Measurements from ENCODE around the gene DPM2.

DPM2 gene

GRCh38 chr9:127955294-127956015 lies 17.8 kb upstream of the DPM2 start:
- peaks cover 45% of the 10 kb centered on the region for H3K4me1 Mint-ChIP-seq
- DNase-seq (ENCODE audit: low spot score in 2 of 2) (peak; percentile 56 to 77), ATAC-seq (ENCODE audit: low read depth) (peak; percentile 97)
- H3K27me3 Mint-ChIP-seq = no peaks in the 10 kb centered on the region
- H3K4me3 Mint-ChIP-seq = peak overlapping the region; percentile 33
- peaks cover 2% of the 10 kb centered on the region for H3K9me3 Mint-ChIP-seq
- peak overlapping the region; percentile 74 for H3K27ac Mint-ChIP-seq
- H3K36me3 Mint-ChIP-seq = peaks cover 17% of the 10 kb centered on the region

GRCh38 chr9:127954831-127955293 lies 17.2 kb upstream of the DPM2 start:
- Mint-ChIP-seq H3K4me1 (peaks cover 39% of the 10 kb centered on the region), H3K9me3 (peaks cover 2% of the 10 kb centered on the region), H3K27ac (peak overlapping the region; percentile 74), H3K36me3 (peaks cover 13% of the 10 kb centered on the region), H3K4me3 (no peak overlapping the region), H3K27me3 (no peaks in the 10 kb centered on the region)
- ATAC-seq (ENCODE audit: low read depth) = no peak
- no peak for DNase-seq (ENCODE audit: low spot score in 2 of 2)

- H3K36me3 Mint-ChIP-seq = peaks cover 8% of the 10 kb centered on the region
- H3K27me3 Mint-ChIP-seq = no peaks in the 10 kb centered on the region
- peaks cover 2% of the 10 kb centered on the region for H3K9me3 Mint-ChIP-seq
- peaks cover 29% of the 10 kb centered on the region for H3K4me1 Mint-ChIP-seq
- peak overlapping the region; percentile 74 for H3K27ac Mint-ChIP-seq
- H3K4me3 Mint-ChIP-seq = no peak overlapping the region
- DNase-seq (ENCODE audit: low spot score in 2 of 2) (no peak), ATAC-seq (ENCODE audit: low read depth) (no peak)
These were observed 16.3 kb upstream of the DPM2 start for GRCh38 chr9:127953768-127954505.

GRCh38 chr9:127953154-127953553 lies 15.5 kb upstream of the DPM2 start:
- Mint-ChIP-seq H3K36me3 (peaks cover 8% of the 10 kb centered on the region), H3K4me3 (no peak overlapping the region), H3K27me3 (no peaks in the 10 kb centered on the region), H3K9me3 (no peaks in the 10 kb centered on the region), H3K4me1 (peaks cover 25% of the 10 kb centered on the region), H3K27ac (no peak overlapping the region)
- DNase-seq (ENCODE audit: low spot score in 2 of 2) (no peak), ATAC-seq (ENCODE audit: low read depth) (no peak)

- peaks cover 18% of the 10 kb centered on the region for H3K4me1 Mint-ChIP-seq
- peak overlapping the region; percentile 85 for H3K27ac Mint-ChIP-seq
- DNase-seq (ENCODE audit: low spot score in 2 of 2) (no peak), ATAC-seq (ENCODE audit: low read depth) (no peak)
- no peaks in the 10 kb centered on the region for H3K9me3 Mint-ChIP-seq
- no peak overlapping the region for H3K4me3 Mint-ChIP-seq
- no peaks in the 10 kb centered on the region for H3K27me3 Mint-ChIP-seq
- peaks cover 5% of the 10 kb centered on the region for H3K36me3 Mint-ChIP-seq
These were observed 13.0 kb upstream of the DPM2 start for GRCh38 chr9:127950513-127951289.

GRCh38 chr9:127949827-127950512 lies 12.3 kb upstream of the DPM2 start:
- ATAC-seq (ENCODE audit: low read depth) = no peak
- H3K4me3 Mint-ChIP-seq = no peak overlapping the region
- H3K36me3 Mint-ChIP-seq = peaks cover 5% of the 10 kb centered on the region
- H3K27me3 Mint-ChIP-seq = no peaks in the 10 kb centered on the region
- no peaks in the 10 kb centered on the region for H3K9me3 Mint-ChIP-seq
- no peak for DNase-seq (ENCODE audit: low spot score in 2 of 2)
- H3K4me1 Mint-ChIP-seq = peaks cover 13% of the 10 kb centered on the region
- H3K27ac Mint-ChIP-seq = peak overlapping the region; percentile 85

GRCh38 chr9:127947841-127948710 lies 10.4 kb upstream of the DPM2 start:
- H3K27ac Mint-ChIP-seq = peak overlapping the region; percentile 36
- peaks cover 8% of the 10 kb centered on the region for H3K36me3 Mint-ChIP-seq
- ATAC-seq (ENCODE audit: low read depth) (no peak), DNase-seq (ENCODE audit: low spot score in 2 of 2) (no peak)
- peaks cover 10% of the 10 kb centered on the region for H3K4me1 Mint-ChIP-seq
- H3K9me3 Mint-ChIP-seq = no peaks in the 10 kb centered on the region
- H3K27me3 Mint-ChIP-seq = no peaks in the 10 kb centered on the region
- no peak overlapping the region for H3K4me3 Mint-ChIP-seq

- Mint-ChIP-seq H3K9me3 (no peaks in the 10 kb centered on the region), H3K4me3 (no peak overlapping the region), H3K36me3 (peaks cover 15% of the 10 kb centered on the region), H3K27ac (no peak overlapping the region), H3K27me3 (no peaks in the 10 kb centered on the region), H3K4me1 (peaks cover 12% of the 10 kb centered on the region)
- no peak for DNase-seq (ENCODE audit: low spot score in 2 of 2)
- ATAC-seq (ENCODE audit: low read depth) = no peak
These were observed 9.1 kb upstream of the DPM2 start for GRCh38 chr9:127946728-127947127.

- Mint-ChIP-seq H3K27ac (no peak overlapping the region), H3K4me3 (no peak overlapping the region), H3K4me1 (peaks cover 12% of the 10 kb centered on the region)
These were observed 8.3 kb upstream of the DPM2 start for GRCh38 chr9:127945942-127946341.

GRCh38 chr9:127945338-127945737 lies 7.7 kb upstream of the DPM2 start:
- H3K4me1 Mint-ChIP-seq = peaks cover 10% of the 10 kb centered on the region
- peak overlapping the region; percentile 28 for H3K27ac Mint-ChIP-seq
- DNase-seq (ENCODE audit: low spot score in 2 of 2) (no peak), ATAC-seq (ENCODE audit: low read depth) (no peak)
- no peaks in the 10 kb centered on the region for H3K9me3 Mint-ChIP-seq
- no peaks in the 10 kb centered on the region for H3K27me3 Mint-ChIP-seq
- no peak overlapping the region for H3K4me3 Mint-ChIP-seq
- peaks cover 15% of the 10 kb centered on the region for H3K36me3 Mint-ChIP-seq

More at GRCh38 chr9:127945942-127946341, 8.3 kb upstream of the DPM2 start:
- DNase-seq (ENCODE audit: low spot score in 2 of 2) (no peak), ATAC-seq (ENCODE audit: low read depth) (no peak)
- H3K9me3 Mint-ChIP-seq = no peaks in the 10 kb centered on the region
- H3K36me3 Mint-ChIP-seq = peaks cover 17% of the 10 kb centered on the region
- no peaks in the 10 kb centered on the region for H3K27me3 Mint-ChIP-seq

- Mint-ChIP-seq H3K36me3 (peaks cover 15% of the 10 kb centered on the region), H3K27me3 (no peaks in the 10 kb centered on the region), H3K4me1 (peaks cover 10% of the 10 kb centered on the region), H3K27ac (peak overlapping the region; percentile 53), H3K9me3 (no peaks in the 10 kb centered on the region), H3K4me3 (no peak overlapping the region)
- no peak for ATAC-seq (ENCODE audit: low read depth)
- DNase-seq (ENCODE audit: low spot score in 2 of 2) = no peak
These were observed 7.0 kb upstream of the DPM2 start for GRCh38 chr9:127944586-127945218.

- Mint-ChIP-seq H3K4me1 (peaks cover 10% of the 10 kb centered on the region), H3K27ac (peak overlapping the region; percentile 68), H3K4me3 (no peak overlapping the region), H3K9me3 (no peaks in the 10 kb centered on the region), H3K36me3 (peaks cover 15% of the 10 kb centered on the region), H3K27me3 (no peaks in the 10 kb centered on the region)
- DNase-seq (ENCODE audit: low spot score in 2 of 2) (peak; percentile 69 to 75), ATAC-seq (ENCODE audit: low read depth) (peak; percentile 80)
These were observed 6.1 kb upstream of the DPM2 start for GRCh38 chr9:127943731-127944144.

All from memory B cell (primary cell).